AG10803 (cell line): Measurements from ENCODE around the gene ROR2.

Experiments used
- DNase-seq: peaks from one replicate; pipeline ENCODE4 v3.0.0; 2010; ENCODE audit warnings: low read depth
- H3K4me3 ChIP-seq: 2 replicates; pipeline ENCODE4 v1.5.1; 2011; ENCODE audit warnings: mild to moderate bottlenecking, low read length, control low read depth
- TF ChIP-seq, protein P1 (sequence below): conservative IDR thresholded peaks from 2 replicates; pipeline ENCODE4 v1.5.1; 2011; ENCODE audit warnings: mild to moderate bottlenecking, low read length, control low read depth, inconsistent platforms

The ROR2 gene

DNA sequence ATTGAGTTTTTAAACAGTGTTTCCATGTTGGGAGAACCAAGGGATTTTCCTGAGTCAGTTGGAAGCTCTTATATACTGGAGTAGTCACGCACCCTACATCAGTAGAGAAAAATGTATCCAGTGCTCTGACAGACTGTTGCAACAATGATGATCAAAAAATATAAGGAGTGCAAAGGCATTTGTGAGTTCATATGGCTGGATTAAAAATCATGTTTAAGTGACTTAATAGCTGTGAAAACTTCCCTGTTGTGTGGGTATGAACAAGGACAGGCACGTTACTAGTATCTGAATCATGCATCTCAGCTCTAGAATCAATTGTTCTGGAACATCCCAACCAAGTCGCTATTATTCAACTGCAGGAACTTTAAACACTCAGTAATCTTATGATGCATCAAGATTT lies 229.7 kb downstream of the ROR2 start:
- DNase-seq: no peak
- TF ChIP-seq, protein P1, sequence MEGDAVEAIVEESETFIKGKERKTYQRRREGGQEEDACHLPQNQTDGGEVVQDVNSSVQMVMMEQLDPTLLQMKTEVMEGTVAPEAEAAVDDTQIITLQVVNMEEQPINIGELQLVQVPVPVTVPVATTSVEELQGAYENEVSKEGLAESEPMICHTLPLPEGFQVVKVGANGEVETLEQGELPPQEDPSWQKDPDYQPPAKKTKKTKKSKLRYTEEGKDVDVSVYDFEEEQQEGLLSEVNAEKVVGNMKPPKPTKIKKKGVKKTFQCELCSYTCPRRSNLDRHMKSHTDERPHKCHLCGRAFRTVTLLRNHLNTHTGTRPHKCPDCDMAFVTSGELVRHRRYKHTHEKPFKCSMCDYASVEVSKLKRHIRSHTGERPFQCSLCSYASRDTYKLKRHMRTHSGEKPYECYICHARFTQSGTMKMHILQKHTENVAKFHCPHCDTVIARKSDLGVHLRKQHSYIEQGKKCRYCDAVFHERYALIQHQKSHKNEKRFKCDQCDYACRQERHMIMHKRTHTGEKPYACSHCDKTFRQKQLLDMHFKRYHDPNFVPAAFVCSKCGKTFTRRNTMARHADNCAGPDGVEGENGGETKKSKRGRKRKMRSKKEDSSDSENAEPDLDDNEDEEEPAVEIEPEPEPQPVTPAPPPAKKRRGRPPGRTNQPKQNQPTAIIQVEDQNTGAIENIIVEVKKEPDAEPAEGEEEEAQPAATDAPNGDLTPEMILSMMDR: no peak
- H3K4me3 ChIP-seq: no peak overlapping the region

DNA sequence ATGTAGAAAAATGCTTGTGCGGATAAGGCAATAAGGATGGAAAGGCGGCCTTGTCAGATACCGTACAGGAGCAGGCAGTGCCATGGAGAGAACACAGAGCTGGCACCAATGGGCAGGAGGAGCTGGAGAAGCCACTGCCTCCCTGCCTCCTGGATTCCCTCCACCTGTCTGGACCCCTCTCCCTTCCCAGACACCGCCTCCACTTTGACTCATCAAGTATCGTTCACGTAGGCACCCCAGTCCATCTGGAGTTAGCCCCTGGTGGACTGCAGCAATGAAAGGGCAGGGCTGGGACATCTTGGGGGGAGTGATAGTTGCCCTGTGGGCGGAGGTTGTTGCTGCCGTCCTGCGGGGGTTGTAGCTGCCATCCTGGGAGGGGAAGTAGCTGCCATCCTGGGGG lies 232.0 kb downstream of the ROR2 start:
- TF ChIP-seq, protein P1: no peak
- DNase-seq: no peak
- H3K4me3 ChIP-seq: no peak overlapping the region

DNA sequence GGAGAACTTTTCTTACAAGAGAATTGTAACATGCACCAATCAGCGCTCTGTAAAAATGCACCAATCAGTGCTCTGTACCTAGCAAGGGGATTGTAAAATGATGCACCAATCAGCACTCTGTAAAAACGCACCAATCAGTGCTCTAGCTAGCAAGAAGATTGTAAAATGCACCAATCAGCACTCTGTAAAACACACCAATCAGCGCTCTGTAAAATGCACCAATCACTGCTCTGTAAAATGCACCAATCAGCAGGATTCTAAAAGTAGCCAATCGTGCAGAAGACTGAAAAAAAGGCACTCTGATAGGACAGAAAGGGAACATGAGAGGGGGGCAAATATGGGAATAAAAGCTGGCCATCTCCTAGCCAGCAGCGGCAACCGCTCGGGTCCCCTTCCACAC lies 233.2 kb downstream of the ROR2 start:
- DNase-seq: no peak
- no peak overlapping the region for H3K4me3 ChIP-seq
- TF ChIP-seq, protein P1: no peak

DNA sequence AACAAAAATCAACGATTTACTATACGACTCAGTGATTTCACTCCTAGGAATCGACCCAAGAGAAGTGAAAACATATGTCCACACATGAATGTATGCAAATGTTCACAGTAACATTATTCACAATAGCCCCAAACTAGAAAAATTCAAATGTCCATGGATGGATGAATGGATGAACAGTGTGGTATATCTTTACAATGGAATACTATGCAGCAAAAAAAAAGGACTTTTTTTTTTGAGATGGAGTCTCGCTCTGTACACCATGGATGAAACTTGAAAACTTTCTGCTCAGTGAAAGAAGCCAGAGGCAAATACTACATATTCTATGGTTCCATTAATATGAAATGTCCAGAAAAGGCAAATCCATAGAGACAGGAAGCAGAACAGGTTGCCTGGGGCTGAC lies 233.8 kb downstream of the ROR2 start:
- DNase-seq: no peak
- TF ChIP-seq, protein P1: no peak
- H3K4me3 ChIP-seq: no peak overlapping the region

DNA sequence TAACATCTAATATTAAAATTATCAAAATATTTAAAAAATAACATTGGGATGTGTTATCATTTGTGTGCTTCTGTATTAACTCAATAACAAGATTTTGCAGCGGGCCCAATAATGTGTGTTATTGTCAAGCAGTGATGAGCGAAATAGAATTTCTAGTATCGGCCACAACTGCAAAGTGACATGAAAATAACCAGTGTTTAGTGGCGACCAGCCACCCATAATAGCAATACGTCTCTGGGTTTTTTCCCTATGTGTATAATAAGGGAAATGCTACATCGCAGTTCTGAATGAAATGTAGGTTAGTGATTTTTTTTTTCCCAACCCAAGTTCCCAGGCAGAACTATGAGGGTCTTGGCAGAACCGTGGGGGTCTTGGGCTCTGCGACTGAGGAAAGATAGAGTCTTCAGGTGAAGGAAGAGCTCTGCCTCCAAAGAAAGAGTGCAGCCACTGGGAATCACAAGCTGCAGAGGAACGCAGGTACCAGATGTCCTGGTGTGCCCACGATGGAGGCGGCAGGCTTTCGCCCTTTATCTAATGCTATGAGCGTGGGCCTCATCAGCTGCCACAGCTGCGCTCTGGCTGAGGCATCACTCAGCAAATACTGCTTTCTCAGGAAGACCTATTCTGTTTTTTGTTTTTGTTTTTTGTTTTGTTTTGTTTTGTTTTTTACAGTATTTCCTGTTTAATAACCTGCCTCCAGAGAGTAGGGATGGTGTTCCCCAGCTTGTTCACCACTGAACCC lies 235.0 kb downstream of the ROR2 start:
- no peak for DNase-seq
- no peak overlapping the region for H3K4me3 ChIP-seq
- TF ChIP-seq, protein P1: no peak

DNA sequence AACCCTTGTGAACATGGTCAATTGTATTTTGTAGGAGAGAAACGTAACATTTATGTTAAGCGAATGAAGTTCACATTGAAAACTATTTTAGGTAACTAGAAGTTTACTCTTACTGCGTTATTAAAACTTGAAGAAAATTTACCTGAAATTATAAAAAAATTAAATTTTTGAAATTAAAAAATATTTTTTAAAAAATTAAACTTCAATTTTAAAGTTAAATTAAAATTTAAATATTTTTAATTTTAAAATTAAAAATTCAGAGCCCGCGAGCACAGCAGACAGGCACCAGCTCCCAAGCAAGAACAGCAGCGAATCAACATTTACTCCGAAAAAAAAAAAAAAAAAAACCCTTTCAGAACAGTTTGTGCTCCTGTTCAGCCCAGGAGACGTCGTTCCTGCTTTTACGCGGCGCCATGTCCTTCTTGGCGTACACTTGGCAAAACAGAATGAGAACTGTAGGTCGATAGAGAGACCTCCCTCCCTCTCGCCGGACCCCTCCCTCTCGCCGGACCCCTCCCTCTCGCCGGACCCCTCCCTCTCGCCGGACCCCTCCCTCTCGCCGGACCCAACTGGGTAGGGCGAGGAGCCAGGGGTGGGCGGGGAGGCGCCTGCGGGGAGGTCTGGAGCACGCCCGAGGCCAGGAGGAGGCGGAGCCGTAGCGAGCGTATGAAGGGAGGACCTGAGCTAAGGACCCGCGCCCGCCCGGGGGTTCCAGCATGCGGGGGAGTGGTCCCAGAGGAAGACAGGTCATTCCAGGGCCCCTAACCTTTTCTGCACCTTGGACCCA lies 235.8 kb downstream of the ROR2 start:
- TF ChIP-seq, protein P1: no peak
- DNase-seq: peak; percentile 33
- H3K4me3 ChIP-seq: peak overlapping the region; percentile 54

DNA sequence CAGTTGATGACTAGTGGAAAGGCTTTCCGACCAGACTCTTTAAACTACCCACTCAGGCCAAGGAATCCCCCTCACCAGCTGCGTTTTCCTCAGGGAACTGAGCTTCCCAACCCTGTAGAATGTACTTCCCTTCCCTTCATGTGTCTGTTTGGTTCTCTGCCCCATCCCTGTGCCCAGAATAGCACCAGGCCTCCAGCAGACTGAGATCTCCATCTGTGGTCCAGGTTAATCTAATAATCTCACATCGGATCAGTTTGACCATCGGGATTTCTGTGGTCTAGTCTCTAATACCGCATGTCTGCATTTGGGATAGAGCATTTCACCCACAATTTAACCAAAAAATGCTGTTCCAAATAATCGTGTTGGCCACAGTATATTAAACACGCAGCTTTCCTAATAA lies 237.2 kb downstream of the ROR2 start:
- TF ChIP-seq, protein P1: no peak
- H3K4me3 ChIP-seq: no peak overlapping the region
- no peak for DNase-seq
